ENCODE measurements around the gene AKR1C1.
"Not testable (repeated sequence)": the region's sequence is repeated elsewhere in the genome, so short reads cannot be mapped to it uniquely, and the experiment has no call there.

The AKR1C1 gene

GRCh38 chr10:5014936-5015335, 51.7 kb downstream of the AKR1C1 start:
- Histone ChIP-seq H3K79me2 (ENCODE audit: control insufficient read depth, low read length) (no peaks in the 10 kb centered on the region), H4K20me1 (ENCODE audit: control insufficient read depth, insufficient read depth, low read depth, low read length) (no peaks in the 10 kb centered on the region), H3F3A (ENCODE audit: control insufficient read depth, insufficient read depth) (no peaks in the 10 kb centered on the region), H3K27me3 (ENCODE audit: control insufficient read depth, low read length) (no peaks in the 10 kb centered on the region), H3K27ac (ENCODE audit: low read depth, low read length) (no peak overlapping the region), H3K4me2 (ENCODE audit: low read length) (no peak overlapping the region), H3K36me3 (ENCODE audit: control insufficient read depth, low read length) (no peaks in the 10 kb centered on the region), H3K4me1 (ENCODE audit: control insufficient read depth, low read length) (no peaks in the 10 kb centered on the region), H3K9me3 (ENCODE audit: control insufficient read depth, insufficient read depth, low read length) (no peaks in the 10 kb centered on the region), H3K9me2 (replicated peaks; ENCODE audit: control insufficient read depth, low read length) (no peaks in the 10 kb centered on the region), H3K4me3 (ENCODE audit: low read length) (no peak overlapping the region)
- TF ChIP-seq CTCF (IDR thresholded peaks at IDR 0.05; ENCODE audit: low read depth, low read length, poor library complexity, severe bottlenecking) (no peak), EZH2phosphoT487 (IDR thresholded peaks at IDR 0.05; ENCODE audit: borderline replicate concordance, low read length) (no peak)

GRCh38 chr10:5018134-5018533, 54.9 kb downstream of the AKR1C1 start:
- Histone ChIP-seq H3K9me2 (replicated peaks; ENCODE audit: control insufficient read depth, low read length) (no peaks in the 10 kb centered on the region), H3K27me3 (ENCODE audit: control insufficient read depth, low read length) (no peaks in the 10 kb centered on the region), H3K27ac (ENCODE audit: low read depth, low read length) (no peak overlapping the region), H3K4me2 (ENCODE audit: low read length) (no peak overlapping the region), H3K36me3 (ENCODE audit: control insufficient read depth, low read length) (no peaks in the 10 kb centered on the region), H3F3A (ENCODE audit: control insufficient read depth, insufficient read depth) (no peaks in the 10 kb centered on the region), H3K4me1 (ENCODE audit: control insufficient read depth, low read length) (no peaks in the 10 kb centered on the region), H3K79me2 (ENCODE audit: control insufficient read depth, low read length) (no peaks in the 10 kb centered on the region), H3K4me3 (ENCODE audit: low read length) (no peak overlapping the region), H3K9me3 (ENCODE audit: control insufficient read depth, insufficient read depth, low read length) (no peaks in the 10 kb centered on the region), H4K20me1 (ENCODE audit: control insufficient read depth, insufficient read depth, low read depth, low read length) (no peaks in the 10 kb centered on the region)
- no peak for TF ChIP-seq CTCF (IDR thresholded peaks at IDR 0.05; ENCODE audit: low read depth, low read length, poor library complexity, severe bottlenecking)
- TF ChIP-seq EZH2phosphoT487 (IDR thresholded peaks at IDR 0.05; ENCODE audit: borderline replicate concordance, low read length) = no peak

- not testable (repeated sequence) for H3K27ac ChIP-seq (ENCODE audit: low read depth, low read length); H3K4me3 ChIP-seq (ENCODE audit: low read length)
Measured at GRCh38 chr10:5018671-5019277, 55.6 kb downstream of the AKR1C1 start.

GRCh38 chr10:5019770-5020612, 56.8 kb downstream of the AKR1C1 start:
- H4K20me1 ChIP-seq (ENCODE audit: control insufficient read depth, insufficient read depth, low read depth, low read length); H3K36me3 ChIP-seq (ENCODE audit: control insufficient read depth, low read length): not testable (repeated sequence)

More at GRCh38 chr10:5018671-5019277, 55.6 kb downstream of the AKR1C1 start:
- H3K36me3 ChIP-seq (ENCODE audit: control insufficient read depth, low read length); H3K4me1 ChIP-seq (ENCODE audit: control insufficient read depth, low read length); H3K4me2 ChIP-seq (ENCODE audit: low read length); H3K9me3 ChIP-seq (ENCODE audit: control insufficient read depth, insufficient read depth, low read length); H3K79me2 ChIP-seq (ENCODE audit: control insufficient read depth, low read length); H4K20me1 ChIP-seq (ENCODE audit: control insufficient read depth, insufficient read depth, low read depth, low read length); H3K27me3 ChIP-seq (ENCODE audit: control insufficient read depth, low read length); H3K9me2 ChIP-seq (replicated peaks; ENCODE audit: control insufficient read depth, low read length); H3F3A ChIP-seq (ENCODE audit: control insufficient read depth, insufficient read depth): not testable (repeated sequence)

GRCh38 chr10:5021624-5022290, 58.5 kb downstream of the AKR1C1 start:
- H3K79me2 ChIP-seq (ENCODE audit: control insufficient read depth, low read length); H3K27ac ChIP-seq (ENCODE audit: low read depth, low read length); H3K27me3 ChIP-seq (ENCODE audit: control insufficient read depth, low read length); H3K36me3 ChIP-seq (ENCODE audit: control insufficient read depth, low read length); H3K4me1 ChIP-seq (ENCODE audit: control insufficient read depth, low read length); H4K20me1 ChIP-seq (ENCODE audit: control insufficient read depth, insufficient read depth, low read depth, low read length); H3K4me2 ChIP-seq (ENCODE audit: low read length); H3F3A ChIP-seq (ENCODE audit: control insufficient read depth, insufficient read depth); H3K4me3 ChIP-seq (ENCODE audit: low read length); H3K9me3 ChIP-seq (ENCODE audit: control insufficient read depth, insufficient read depth, low read length); H3K9me2 ChIP-seq (replicated peaks; ENCODE audit: control insufficient read depth, low read length): not testable (repeated sequence)

More at GRCh38 chr10:5019770-5020612, 56.8 kb downstream of the AKR1C1 start:
- H3K4me1 ChIP-seq (ENCODE audit: control insufficient read depth, low read length); H3K4me3 ChIP-seq (ENCODE audit: low read length); H3K27me3 ChIP-seq (ENCODE audit: control insufficient read depth, low read length); H3F3A ChIP-seq (ENCODE audit: control insufficient read depth, insufficient read depth); H3K27ac ChIP-seq (ENCODE audit: low read depth, low read length); H3K79me2 ChIP-seq (ENCODE audit: control insufficient read depth, low read length); H3K9me2 ChIP-seq (replicated peaks; ENCODE audit: control insufficient read depth, low read length); H3K4me2 ChIP-seq (ENCODE audit: low read length); H3K9me3 ChIP-seq (ENCODE audit: control insufficient read depth, insufficient read depth, low read length): not testable (repeated sequence)

Data from DOHH2 (cell line).